IPS-20b (cell line): Measurements from ENCODE around the gene CORT.

ENCODE experiments used
- H3K27ac ChIP-seq: one replicate; pipeline ENCODE4 v1.5.1; 2013; ENCODE audit warnings: low read length
- H3K27me3 ChIP-seq: 2 replicates; pipeline ENCODE4 v1.6.1; 2013; ENCODE audit warnings: mild to moderate bottlenecking, low read length, inconsistent platforms; ENCODE audit not compliant: insufficient read depth
- H3K36me3 ChIP-seq: 2 replicates; pipeline ENCODE4 v1.6.1; 2013; ENCODE audit warnings: low read depth, mild to moderate bottlenecking, inconsistent platforms, low read length, moderate library complexity; ENCODE audit not compliant: insufficient read depth
- H3K4me1 ChIP-seq: 2 replicates; pipeline ENCODE4 v1.6.1; 2013; ENCODE audit warnings: mild to moderate bottlenecking, control low read depth, inconsistent platforms, low read length, moderate library complexity; ENCODE audit not compliant: insufficient read depth
- H3K4me3 ChIP-seq: 2 replicates; pipeline ENCODE4 v1.5.1; 2013; ENCODE audit warnings: mild to moderate bottlenecking, low read length, inconsistent platforms
- H3K9ac ChIP-seq: 2 replicates; pipeline ENCODE4 v1.6.1; 2013; ENCODE audit warnings: low read depth, mild to moderate bottlenecking, inconsistent platforms, low read length, moderate library complexity
- H3K9me3 ChIP-seq: 2 replicates; pipeline ENCODE4 v1.6.1; 2013; ENCODE audit warnings: mild to moderate bottlenecking, low read depth, low read length, inconsistent platforms; ENCODE audit not compliant: insufficient read depth

The CORT gene

GRCh38 chr1:10480614-10481013 is 30.8 kb downstream of the CORT start:
- Histone ChIP-seq H3K9me3 (no peaks in the 10 kb centered on the region), H3K27me3 (no peaks in the 10 kb centered on the region), H3K4me3 (no peak overlapping the region), H3K9ac (no peak overlapping the region), H3K36me3 (no peaks in the 10 kb centered on the region), H3K27ac (no peak overlapping the region), H3K4me1 (peaks cover 4% of the 10 kb centered on the region; the same call in 1 of the 2 replicates)

GRCh38 chr1:10484521-10484920 is 34.7 kb downstream of the CORT start:
- Histone ChIP-seq H3K9ac (no peak overlapping the region), H3K9me3 (no peaks in the 10 kb centered on the region), H3K27ac (no peak overlapping the region), H3K4me1 (no peaks in the 10 kb centered on the region), H3K27me3 (no peaks in the 10 kb centered on the region), H3K4me3 (no peak overlapping the region), H3K36me3 (no peaks in the 10 kb centered on the region)

GRCh38 chr1:10489291-10490055 is 39.6 kb downstream of the CORT start:
- Histone ChIP-seq H3K9ac (no peak overlapping the region), H3K4me3 (no peak overlapping the region), H3K36me3 (no peaks in the 10 kb centered on the region), H3K4me1 (no peaks in the 10 kb centered on the region), H3K27me3 (no peaks in the 10 kb centered on the region), H3K9me3 (no peaks in the 10 kb centered on the region), H3K27ac (no peak overlapping the region)

GRCh38 chr1:10490286-10490970 is 40.6 kb downstream of the CORT start:
- Histone ChIP-seq H3K9ac (0 out of 2 replicates have a peak overlapping the region, but pooled peaks have one; percentile 0), H3K27ac (no peak overlapping the region), H3K36me3 (no peaks in the 10 kb centered on the region)

GRCh38 chr1:10494418-10494753 is 44.6 kb downstream of the CORT start:
- H3K4me1 ChIP-seq, result peaks cover 3% of the 10 kb centered on the region; the same call in 1 of the 2 replicates

More at GRCh38 chr1:10490286-10490970, 40.6 kb downstream of the CORT start:
- Histone ChIP-seq H3K9me3 (no peaks in the 10 kb centered on the region), H3K27me3 (no peaks in the 10 kb centered on the region), H3K4me3 (no peak overlapping the region), H3K4me1 (peaks cover 3% of the 10 kb centered on the region; the same call in 1 of the 2 replicates)

GRCh38 chr1:10494754-10495474 is 45.1 kb downstream of the CORT start:
- H3K9me3 ChIP-seq, result no peaks in the 10 kb centered on the region
- H3K27me3 ChIP-seq, result no peaks in the 10 kb centered on the region
- no peak overlapping the region for H3K4me3 ChIP-seq
- peak overlapping the region; percentile 5; the same call in 1 of the 2 replicates for H3K9ac ChIP-seq
- peaks cover 6% of the 10 kb centered on the region; the same call in 1 of the 2 replicates for H3K36me3 ChIP-seq
- peaks cover 3% of the 10 kb centered on the region; the same call in 1 of the 2 replicates for H3K4me1 ChIP-seq
- no peak overlapping the region for H3K27ac ChIP-seq

More at GRCh38 chr1:10494418-10494753, 44.6 kb downstream of the CORT start:
- Histone ChIP-seq H3K9ac (no peak overlapping the region), H3K9me3 (no peaks in the 10 kb centered on the region), H3K36me3 (peaks cover 6% of the 10 kb centered on the region; the same call in 1 of the 2 replicates), H3K27me3 (no peaks in the 10 kb centered on the region), H3K27ac (no peak overlapping the region), H3K4me3 (no peak overlapping the region)

- no peaks in the 10 kb centered on the region for H3K27me3 ChIP-seq
- no peaks in the 10 kb centered on the region for H3K9me3 ChIP-seq
- no peak overlapping the region for H3K4me3 ChIP-seq
- H3K9ac ChIP-seq, result no peak overlapping the region
- H3K36me3 ChIP-seq, result peaks cover 6% of the 10 kb centered on the region; the same call in 1 of the 2 replicates
- no peak overlapping the region for H3K27ac ChIP-seq
- peaks cover 3% of the 10 kb centered on the region; the same call in 1 of the 2 replicates for H3K4me1 ChIP-seq
These were observed 45.6 kb downstream of the CORT start for GRCh38 chr1:10495475-10495817.

- no peaks in the 10 kb centered on the region for H3K27me3 ChIP-seq
- no peak overlapping the region; the same call in 1 of the 2 replicates for H3K9ac ChIP-seq
- H3K4me3 ChIP-seq, result no peak overlapping the region
- no peak overlapping the region for H3K27ac ChIP-seq
- no peaks in the 10 kb centered on the region for H3K9me3 ChIP-seq
- H3K36me3 ChIP-seq, result peaks cover 6% of the 10 kb centered on the region; the same call in 1 of the 2 replicates
- peaks cover 3% of the 10 kb centered on the region; the same call in 1 of the 2 replicates for H3K4me1 ChIP-seq
These were observed 46.1 kb downstream of the CORT start for GRCh38 chr1:10495952-10496351.

- no peak overlapping the region for H3K4me3 ChIP-seq
- H3K9ac ChIP-seq, result no peak overlapping the region
- peaks cover 3% of the 10 kb centered on the region; the same call in 1 of the 2 replicates for H3K4me1 ChIP-seq
- no peak overlapping the region for H3K27ac ChIP-seq
- H3K9me3 ChIP-seq, result no peaks in the 10 kb centered on the region
- peaks cover 6% of the 10 kb centered on the region; the same call in 1 of the 2 replicates for H3K36me3 ChIP-seq
- H3K27me3 ChIP-seq, result no peaks in the 10 kb centered on the region
These were observed 47.3 kb downstream of the CORT start for GRCh38 chr1:10497109-10497508.

GRCh38 chr1:10498231-10498630 is 48.4 kb downstream of the CORT start:
- Histone ChIP-seq H3K9ac (no peak overlapping the region), H3K36me3 (peaks cover 6% of the 10 kb centered on the region; the same call in 1 of the 2 replicates), H3K27ac (no peak overlapping the region), H3K4me3 (no peak overlapping the region), H3K9me3 (no peaks in the 10 kb centered on the region), H3K4me1 (peaks cover 3% of the 10 kb centered on the region; the same call in 1 of the 2 replicates), H3K27me3 (no peaks in the 10 kb centered on the region)
